Measurements from ENCODE around the gene DNHD1. TPM values are rescaled to one million over a fixed set of nuclear protein-coding genes. Genes with fewer than 3 reads are reported as not detected.

Gene DNHD1
- total and polyA plus RNA-seq, 2 of the 8 experiments (the other 6 are each of a cell fraction or from before 2014, with no cell fraction given): 5.0 to 6.8 TPM

DNA sequence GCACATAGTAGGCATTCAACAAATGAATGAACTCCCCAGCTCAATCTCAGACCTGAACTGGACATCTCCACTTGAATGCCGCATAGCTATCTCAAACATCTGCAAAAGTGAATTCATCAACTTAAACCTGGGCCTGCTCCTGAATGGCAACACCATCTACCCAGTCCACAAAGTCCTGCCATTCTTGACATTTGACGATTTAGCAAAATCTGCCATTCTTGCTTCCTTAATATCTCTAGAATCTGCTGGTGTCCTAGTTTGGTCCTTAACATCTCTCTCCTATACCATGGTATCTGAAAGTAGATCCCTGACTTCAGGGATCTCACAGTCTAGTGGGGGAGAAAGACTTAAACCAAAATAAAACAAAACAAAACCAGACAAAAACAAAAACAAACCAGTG is 43.9 kb upstream of the DNHD1 start:
- 88% methylated on average over 2 of the region's 2 CpGs; no CpG with 5 or more reads in 1 of the 2 experiments for WGBS, 2 experiments (ENCODE audit: extremely low coverage in 1 of 2, insufficient coverage in 1 of 2, insufficient read length in 1 of 2, insufficient replicate concordance in 2 of 2, low coverage in 1 of 2, low lambda C conversion rate in 2 of 2, missing lambda C conversion rate in 1 of 2)
- H2BK5ac ChIP-seq (ENCODE audit: low read depth, low read length): no peak overlapping the region
- H2BK15ac ChIP-seq (ENCODE audit: low read length): no peak overlapping the region
- H3K27ac ChIP-seq (ENCODE audit: low read depth, low read length): no peak overlapping the region
- no peak overlapping the region for H2AK5ac ChIP-seq (ENCODE audit: low read depth, low read length)
- H3K27me3 ChIP-seq (replicated peaks in 1 of 4; ENCODE audit: control insufficient read depth in 3 of 4, extremely low read depth in 1 of 4, insufficient read depth in 3 of 4, low read length in 3 of 4): no peaks in the 10 kb centered on the region
- no peak for DNase-seq (ENCODE audit: low read depth in 1 of 2, low spot score in 2 of 2)
- H2AFZ ChIP-seq (ENCODE audit: low read length): no peak overlapping the region
- no peak overlapping the region for H3K4me3 ChIP-seq (ENCODE audit: extremely low read depth in 1 of 4, insufficient read depth in 2 of 4, low read depth in 3 of 4, low read length in 4 of 4)
- H3K23me2 ChIP-seq (ENCODE audit: low read depth, low read length): no peaks in the 10 kb centered on the region
- no peak overlapping the region for H3K4me2 ChIP-seq (ENCODE audit: insufficient read depth in 1 of 2, low read depth in 2 of 2, low read length in 2 of 2)
- H3K4me1 ChIP-seq (replicated peaks in 1 of 4; ENCODE audit: control insufficient read depth in 3 of 4, insufficient read depth in 4 of 4, low read length in 3 of 4): no peaks in the 10 kb centered on the region
- no peak overlapping the region for H2BK20ac ChIP-seq (ENCODE audit: low read length)
- no peak overlapping the region for H3K23ac ChIP-seq (ENCODE audit: insufficient read length)
- POLR2A ChIA-PET (ENCODE audit: partially characterized antibody): interaction anchor here (1.0 to 4.6 kb wide), 3 partner anchors 9 to 21 kb away, joined by 3 to 12 read pairs (median 4); partner anchors contain the start of gene TRIM3
- no peaks in the 10 kb centered on the region for H3K79me1 ChIP-seq (ENCODE audit: low read depth, low read length)
- CTCF ChIA-PET (ENCODE audit: partially characterized antibody): interaction anchor here (1.0 to 11.0 kb wide), 6 partner anchors 12 to 90 kb away, joined by 3 to 179 read pairs (median 5); partner anchors contain the start of gene HPX
- H3K18ac ChIP-seq (ENCODE audit: extremely low read depth, low read length): no peak overlapping the region
- H4K8ac ChIP-seq (ENCODE audit: extremely low read depth, insufficient read depth, low read length): no peak overlapping the region
- peaks cover 0 to 12% (median 6%) of the 10 kb centered on the region in 4 experiments; a peak in 3 of 8 replicates for H3K36me3 ChIP-seq (ENCODE audit: control insufficient read depth in 2 of 4, insufficient read depth in 4 of 4, low read length in 3 of 4)
- no peak overlapping the region for H3K9ac ChIP-seq (replicated peaks in 1 of 4; ENCODE audit: extremely low read depth in 1 of 4, low read depth in 3 of 4, low read length in 3 of 4)
- no peak overlapping the region for H4K91ac ChIP-seq (replicated peaks; ENCODE audit: insufficient read length, low read length)
- no peak overlapping the region for H2BK120ac ChIP-seq (replicated peaks; ENCODE audit: low read depth, low read length)
- FAIRE-seq: no peak
- no peaks in the 10 kb centered on the region for H4K20me1 ChIP-seq (replicated peaks in 1 of 2; ENCODE audit: control insufficient read depth in 1 of 2, insufficient read depth in 2 of 2, low read length in 2 of 2)
- no peaks in the 10 kb centered on the region for H3K9me3 ChIP-seq (ENCODE audit: insufficient read depth in 2 of 2, low read depth in 1 of 2, low read length in 1 of 2)
- H2BK12ac ChIP-seq (ENCODE audit: low read depth, low read length): no peak overlapping the region
- H3K4ac ChIP-seq (replicated peaks; ENCODE audit: insufficient read length, low read depth, low read length): no peak overlapping the region
- H3K56ac ChIP-seq (replicated peaks; ENCODE audit: insufficient read length, low read depth, low read length): no peak overlapping the region
- H3K14ac ChIP-seq (ENCODE audit: insufficient read length): no peak overlapping the region
- no peaks in the 10 kb centered on the region for H3K79me2 ChIP-seq (ENCODE audit: control insufficient read depth in 1 of 2, insufficient read depth in 2 of 2, low read length in 2 of 2)
- no peak overlapping the region for H4K5ac ChIP-seq (ENCODE audit: insufficient read length, low read depth, low read length)
- TF ChIP-seq JUN (IDR thresholded peaks at IDR 0.05; ENCODE audit: low read depth, low read length) (no peak), CEBPB (IDR thresholded peaks at IDR 0.05; ENCODE audit: low read depth, low read length) (no peak), EGR1 (IDR thresholded peaks at IDR 0.05; ENCODE audit: borderline replicate concordance, low read depth, low read length) (no peak), POLR2AphosphoS5 (IDR thresholded peaks at IDR 0.05; ENCODE audit: low read depth, low read length) (no peak), MAFK (IDR thresholded peaks at IDR 0.05; ENCODE audit: low read depth, low read length) (no peak), NRF1 (IDR thresholded peaks at IDR 0.05; ENCODE audit: low read depth, low read length) (no peak), HDAC2 (IDR thresholded peaks at IDR 0.05; ENCODE audit: borderline replicate concordance in 1 of 2, low read depth in 2 of 2, low read length in 2 of 2) (no peak), CBX5 (IDR thresholded peaks at IDR 0.05; ENCODE audit: low read depth, low read length) (no peak), POLR2A (IDR thresholded peaks at IDR 0.05; ENCODE audit: control extremely low read depth in 1 of 2, low read depth in 2 of 2, low read length in 2 of 2) (no peak), TCF12 (IDR thresholded peaks at IDR 0.05; ENCODE audit: low read depth, low read length) (no peak), EZH2 (IDR thresholded peaks at IDR 0.05; ENCODE audit: low read depth, low read length, severe bottlenecking) (no peak)
- TF ChIP-seq, protein P1, sequence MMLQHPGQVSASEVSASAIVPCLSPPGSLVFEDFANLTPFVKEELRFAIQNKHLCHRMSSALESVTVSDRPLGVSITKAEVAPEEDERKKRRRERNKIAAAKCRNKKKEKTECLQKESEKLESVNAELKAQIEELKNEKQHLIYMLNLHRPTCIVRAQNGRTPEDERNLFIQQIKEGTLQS (IDR thresholded peaks at IDR 0.05; ENCODE audit: insufficient read depth, low read depth, low read length): no peak
- TF ChIP-seq, protein P2, sequence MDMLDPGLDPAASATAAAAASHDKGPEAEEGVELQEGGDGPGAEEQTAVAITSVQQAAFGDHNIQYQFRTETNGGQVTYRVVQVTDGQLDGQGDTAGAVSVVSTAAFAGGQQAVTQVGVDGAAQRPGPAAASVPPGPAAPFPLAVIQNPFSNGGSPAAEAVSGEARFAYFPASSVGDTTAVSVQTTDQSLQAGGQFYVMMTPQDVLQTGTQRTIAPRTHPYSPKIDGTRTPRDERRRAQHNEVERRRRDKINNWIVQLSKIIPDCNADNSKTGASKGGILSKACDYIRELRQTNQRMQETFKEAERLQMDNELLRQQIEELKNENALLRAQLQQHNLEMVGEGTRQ (IDR thresholded peaks at IDR 0.05; ENCODE audit: low read length): no peak

Data from H1 (cell line).